ENCODE measurements around the gene ATE1.
"Not testable (repeated sequence)": the region's sequence is repeated elsewhere in the genome, so short reads cannot be mapped to it uniquely, and the experiment has no call there.

Gene ATE1

DNA sequence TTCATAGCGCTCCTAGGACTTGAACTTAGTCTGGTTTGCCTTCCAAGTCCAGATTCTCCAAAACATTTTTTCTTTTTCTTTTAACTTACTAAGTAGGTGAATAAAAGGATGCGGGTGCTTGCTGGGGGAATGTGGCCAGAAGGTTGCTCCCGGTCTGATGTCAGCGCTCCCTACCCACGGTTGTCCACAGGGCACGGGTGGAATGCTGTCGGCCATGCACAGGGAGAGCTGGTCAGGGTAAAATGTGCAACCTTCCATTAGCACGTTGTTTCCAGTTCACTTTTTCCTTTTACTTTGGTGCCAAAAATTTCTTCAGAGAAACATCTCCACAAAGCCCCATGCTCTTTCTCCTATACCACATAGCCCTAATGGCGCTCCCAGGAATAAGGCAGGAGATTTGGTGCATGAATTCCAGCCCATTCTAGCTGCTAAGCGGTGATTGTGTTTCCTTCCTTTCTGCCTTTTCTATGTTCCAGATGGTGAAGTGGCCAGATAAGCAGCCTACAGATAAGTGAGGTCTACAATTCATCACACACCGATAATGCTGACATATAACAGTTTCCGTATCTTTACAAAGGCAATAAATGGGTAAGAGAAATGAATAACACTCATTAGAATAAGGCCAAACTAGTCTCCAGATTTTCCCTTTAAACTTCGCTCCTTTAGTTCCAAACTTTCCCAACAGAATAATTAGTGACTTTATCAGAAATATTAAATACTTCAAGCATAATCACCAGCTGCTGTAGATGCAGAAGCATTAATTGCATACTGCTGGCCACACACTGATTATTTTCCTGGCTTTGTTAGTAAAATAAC, 191.3 kb downstream of the ATE1 start:
- no peak for DNase-seq (ENCODE audit: low read depth)

DNA sequence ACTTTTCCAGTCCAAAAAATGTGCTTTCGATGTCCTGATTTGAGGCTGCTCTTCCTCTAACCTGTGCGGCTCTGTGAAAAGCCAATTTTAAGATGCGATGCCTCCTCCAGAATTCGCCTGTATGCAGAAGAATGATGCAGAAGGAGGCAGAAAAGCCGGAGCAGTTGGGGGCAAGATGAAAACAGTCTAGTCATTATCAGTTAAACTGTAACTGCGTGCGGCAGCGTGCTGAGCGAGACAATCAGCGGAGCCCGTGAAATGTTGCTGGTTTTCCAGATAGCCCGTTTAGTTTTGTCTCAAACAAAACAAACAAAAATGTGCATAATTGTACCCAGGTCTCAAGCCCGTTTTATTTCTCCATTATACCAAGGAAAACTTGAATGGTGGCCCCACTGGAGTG, 192.6 kb downstream of the ATE1 start:
- DNase-seq (ENCODE audit: low read depth), result no peak

GRCh38 chr10:121734589-121735045, 193.2 kb downstream of the ATE1 start:
- DNase-seq (ENCODE audit: low read depth), result no peak

DNA sequence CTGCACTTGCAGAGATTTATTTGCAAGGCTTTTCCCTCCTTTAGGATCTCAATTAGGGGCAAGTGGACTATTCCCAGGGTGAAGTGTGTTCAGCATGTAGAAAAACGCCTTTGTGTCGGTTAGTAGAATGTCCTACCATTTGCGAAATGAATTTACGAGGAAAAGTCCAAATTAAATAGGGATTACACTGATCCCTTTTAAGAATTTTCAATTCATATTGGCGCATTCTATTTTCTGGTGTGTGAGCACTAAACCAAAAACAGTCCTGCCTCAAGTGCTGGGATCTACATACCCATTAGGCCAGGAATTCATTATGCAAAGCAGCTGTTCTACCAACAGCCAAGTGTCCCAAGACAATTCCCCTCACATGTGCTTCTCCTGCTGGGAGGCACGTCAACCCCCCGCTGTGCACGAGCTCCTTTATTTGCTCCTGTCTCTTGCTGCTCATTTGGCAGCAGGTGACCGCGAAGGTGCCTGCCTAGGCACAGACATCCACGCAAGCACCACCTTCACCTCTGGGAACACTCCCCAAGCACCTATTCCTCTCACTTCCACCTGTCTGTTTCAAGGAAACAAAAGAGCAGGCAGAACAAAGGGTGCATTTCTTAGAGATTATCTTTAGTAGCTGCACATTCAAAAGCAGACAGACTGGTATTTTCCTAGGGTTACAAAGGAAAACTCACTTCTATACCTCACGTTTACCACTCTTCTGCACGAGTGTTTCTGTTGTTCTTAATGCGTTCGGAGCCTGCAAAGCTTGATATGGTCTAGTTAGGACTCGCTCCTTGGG, 195.0 kb downstream of the ATE1 start:
- no peak for DNase-seq (ENCODE audit: low read depth)

DNA sequence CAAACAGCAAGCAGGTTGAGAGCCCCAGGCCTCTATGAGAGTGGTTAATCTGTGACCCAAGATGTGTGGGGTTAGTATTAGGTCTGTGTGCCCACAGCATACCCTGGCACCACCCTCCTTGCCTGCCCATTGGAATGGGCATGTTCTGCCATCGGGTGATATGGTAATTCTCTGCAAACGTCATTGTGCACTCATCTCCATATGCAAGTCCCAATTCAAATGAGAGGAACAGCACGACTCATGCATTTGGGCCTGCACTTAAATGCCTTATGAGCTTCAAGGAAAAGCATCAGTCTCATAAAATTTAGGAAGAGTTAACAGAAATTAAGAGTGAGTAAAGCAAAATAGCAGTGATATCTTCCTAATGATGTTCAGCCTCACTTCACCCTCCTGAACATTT, 195.7 kb downstream of the ATE1 start:
- DNase-seq (ENCODE audit: low read depth), result no peak

DNA sequence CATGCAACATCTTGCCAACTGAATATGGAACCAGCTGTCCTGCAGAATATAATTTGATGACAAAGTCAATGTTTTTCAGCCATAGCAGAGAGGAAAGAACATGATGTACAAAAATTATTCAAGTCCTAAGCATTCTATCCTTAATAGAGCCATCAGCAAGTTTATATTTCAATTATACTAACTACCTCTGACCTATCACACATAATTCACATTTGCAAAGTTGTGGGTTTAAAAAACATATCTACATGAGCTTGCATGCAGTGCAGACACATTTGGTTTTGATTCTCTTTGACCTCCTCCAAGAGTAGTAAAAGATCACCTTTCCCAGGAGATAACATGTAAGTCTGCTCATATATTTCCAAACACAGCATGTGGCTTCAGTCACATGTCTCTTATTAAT, 203.5 kb downstream of the ATE1 start:
- no peak for DNase-seq (ENCODE audit: low read depth)

DNA sequence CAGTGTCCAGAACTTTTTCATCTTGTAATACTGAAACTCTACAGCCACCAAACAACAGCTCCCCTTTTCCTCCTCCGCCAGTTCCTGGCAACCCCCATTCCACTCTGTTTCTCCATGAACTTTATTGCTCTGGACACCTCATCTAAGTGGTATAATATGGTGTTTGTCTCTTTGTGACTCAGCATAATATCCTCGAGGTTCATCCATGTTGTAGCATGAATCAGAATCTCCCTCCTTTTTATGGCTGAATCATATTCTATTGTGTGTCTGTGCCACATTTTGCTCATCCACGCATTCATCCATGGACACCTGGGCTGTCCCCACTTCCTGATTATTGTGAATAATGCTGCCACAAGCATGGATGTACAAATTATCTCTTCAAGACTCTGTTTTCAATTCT, 205.2 kb downstream of the ATE1 start:
- DNase-seq (ENCODE audit: low read depth), result no peak

- no peak for DNase-seq (ENCODE audit: low read depth)
Observed at GRCh38 chr10:121721257-121721656, 206.6 kb downstream of the ATE1 start.

- DNase-seq (ENCODE audit: low read depth), result no peak
Observed at GRCh38 chr10:121715969-121716368, 211.9 kb downstream of the ATE1 start.

GRCh38 chr10:121715076-121715475, 212.8 kb downstream of the ATE1 start:
- no peak for DNase-seq (ENCODE audit: low read depth)

GRCh38 chr10:121713486-121713885, 214.3 kb downstream of the ATE1 start:
- no peak for DNase-seq (ENCODE audit: low read depth)

DNA sequence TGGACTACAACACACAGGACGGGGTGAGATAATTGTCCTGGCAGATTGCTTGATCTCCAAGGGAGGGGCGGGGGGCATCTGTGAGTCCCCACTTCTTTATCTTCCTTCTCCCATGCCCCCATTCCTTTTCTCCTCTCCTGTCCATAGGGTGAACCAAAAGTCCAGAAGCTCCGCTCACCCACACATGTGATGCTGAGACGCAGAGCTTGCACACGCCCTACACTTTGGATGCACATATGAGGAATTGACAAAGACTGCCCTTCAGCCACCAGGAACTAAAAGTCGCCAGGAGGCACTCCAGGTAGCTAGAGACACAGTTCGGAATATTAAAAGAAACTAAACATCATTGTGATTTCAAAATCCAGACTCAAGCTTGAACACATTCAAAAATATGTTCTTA, 216.9 kb downstream of the ATE1 start:
- no peak for DNase-seq (ENCODE audit: low read depth)

DNA sequence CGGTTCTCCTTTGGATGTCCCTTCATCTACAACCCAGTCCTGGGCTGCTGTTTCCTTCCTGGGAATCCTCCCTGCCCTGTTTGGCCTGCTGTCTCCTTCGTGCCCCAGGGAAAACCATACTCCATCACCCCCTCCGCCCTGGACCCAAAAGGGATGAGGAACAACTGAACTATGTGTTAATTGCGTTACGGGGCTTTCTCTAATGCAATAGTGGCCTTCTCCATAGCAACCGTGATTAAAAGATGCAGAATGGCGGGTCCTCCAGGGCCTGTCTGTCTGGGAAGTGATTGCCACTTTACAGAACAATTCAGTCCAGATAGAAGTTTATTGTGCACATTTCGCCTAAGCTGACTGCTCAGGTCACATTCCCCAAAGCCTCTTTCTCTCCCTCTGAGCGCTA, 217.6 kb downstream of the ATE1 start:
- DNase-seq (ENCODE audit: low read depth), result no peak

GRCh38 chr10:121709675-121710073, 218.2 kb downstream of the ATE1 start:
- DNase-seq (ENCODE audit: low read depth), result no peak

DNA sequence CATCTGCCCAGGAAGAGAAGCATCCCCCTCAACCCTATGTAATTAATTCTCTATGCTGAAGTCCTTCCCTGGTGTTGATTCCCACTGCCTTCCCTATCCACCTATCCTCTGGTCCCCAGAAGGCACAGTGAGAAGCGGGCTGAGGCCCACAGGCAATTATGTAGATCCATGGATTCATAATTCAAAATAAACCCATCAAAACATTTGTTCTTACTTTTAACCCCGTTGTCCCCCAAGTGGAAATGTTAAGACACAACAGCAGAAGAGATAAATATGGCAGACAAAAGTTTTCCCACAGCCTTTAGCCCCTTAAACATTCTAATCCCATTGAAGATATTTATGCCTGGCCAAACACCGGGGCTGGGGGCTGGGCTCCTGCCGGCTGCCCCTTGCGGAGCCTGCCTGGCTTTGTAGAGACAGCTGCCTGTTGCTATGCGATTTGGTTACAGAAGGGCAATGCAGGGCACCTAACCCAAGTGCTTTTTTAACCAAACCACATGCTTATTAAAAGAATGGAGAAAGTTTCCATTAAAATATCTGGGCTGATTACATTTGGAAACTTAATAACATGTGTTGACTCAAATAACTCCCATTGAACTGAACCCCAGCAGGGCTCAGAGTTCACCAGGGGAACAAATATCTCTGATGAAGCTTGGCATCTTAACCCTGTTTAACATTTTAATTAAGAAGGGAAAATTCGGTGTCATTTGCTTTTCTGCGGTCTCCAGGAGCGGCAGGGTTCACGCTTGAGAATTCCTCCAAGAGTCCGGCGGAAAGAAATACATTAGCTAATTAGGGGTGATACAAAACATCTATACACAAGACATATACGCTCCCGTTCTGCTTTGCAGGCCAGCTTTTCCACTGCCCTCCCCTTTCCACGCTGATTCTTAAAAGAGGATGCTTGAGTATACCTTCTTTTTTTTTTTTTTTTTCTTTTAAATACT, 218.8 kb downstream of the ATE1 start:
- DNase-seq (ENCODE audit: low read depth), result no peak

GRCh38 chr10:121702351-121703320, 225.2 kb downstream of the ATE1 start:
- no peak for DNase-seq (ENCODE audit: low read depth)

- DNase-seq (ENCODE audit: low read depth), result no peak
Observed at GRCh38 chr10:121700416-121700815, 227.4 kb downstream of the ATE1 start.

GRCh38 chr10:121699703-121700102, 228.1 kb downstream of the ATE1 start:
- not testable (repeated sequence) for DNase-seq (ENCODE audit: low read depth)

DNA sequence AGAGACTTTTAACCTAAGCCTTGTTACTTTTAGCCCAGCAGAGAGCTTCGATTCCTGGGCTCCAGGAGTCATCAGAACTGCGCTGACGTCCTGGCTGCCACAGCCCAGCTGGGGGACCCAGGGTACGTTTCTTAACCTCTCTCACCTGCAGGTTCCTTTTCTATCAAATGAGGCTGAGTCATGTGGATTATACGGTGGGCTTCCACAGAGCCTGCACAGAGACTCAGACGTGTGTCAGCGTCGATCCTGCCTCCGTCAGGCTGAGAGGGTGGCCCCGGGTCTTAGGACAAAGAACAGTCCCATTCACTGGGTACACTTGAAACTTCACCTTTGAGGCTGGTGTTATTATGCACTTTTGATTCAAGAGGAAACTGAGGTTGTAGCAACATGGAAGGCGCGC, 228.9 kb downstream of the ATE1 start:
- no peak for DNase-seq (ENCODE audit: low read depth)

DNA sequence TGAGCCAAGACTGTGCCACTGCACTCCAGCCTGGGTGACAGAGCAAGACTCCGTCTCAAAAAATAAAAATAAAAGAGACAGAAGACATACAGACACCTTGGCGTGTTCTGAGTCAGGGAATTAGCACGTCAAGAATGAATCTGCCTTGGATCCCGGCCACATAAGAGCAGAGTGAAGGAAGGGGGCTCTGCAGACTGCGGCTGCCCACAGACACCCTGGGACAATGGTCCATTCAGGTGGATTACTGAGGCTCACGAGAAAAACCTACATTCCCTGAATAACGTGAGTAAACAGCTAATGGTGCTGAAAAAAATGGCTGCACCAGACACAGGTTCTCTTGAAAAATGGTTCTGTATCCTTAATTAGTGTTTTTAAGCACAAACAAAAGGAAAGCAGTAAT, 229.5 kb downstream of the ATE1 start:
- DNase-seq (ENCODE audit: low read depth), result no peak

- DNase-seq (ENCODE audit: low read depth), result no peak
Observed at GRCh38 chr10:121696854-121697253, 231.0 kb downstream of the ATE1 start.

All from CMK (cell line).